ENCODE measurements around the gene RASSF4.

DNA sequence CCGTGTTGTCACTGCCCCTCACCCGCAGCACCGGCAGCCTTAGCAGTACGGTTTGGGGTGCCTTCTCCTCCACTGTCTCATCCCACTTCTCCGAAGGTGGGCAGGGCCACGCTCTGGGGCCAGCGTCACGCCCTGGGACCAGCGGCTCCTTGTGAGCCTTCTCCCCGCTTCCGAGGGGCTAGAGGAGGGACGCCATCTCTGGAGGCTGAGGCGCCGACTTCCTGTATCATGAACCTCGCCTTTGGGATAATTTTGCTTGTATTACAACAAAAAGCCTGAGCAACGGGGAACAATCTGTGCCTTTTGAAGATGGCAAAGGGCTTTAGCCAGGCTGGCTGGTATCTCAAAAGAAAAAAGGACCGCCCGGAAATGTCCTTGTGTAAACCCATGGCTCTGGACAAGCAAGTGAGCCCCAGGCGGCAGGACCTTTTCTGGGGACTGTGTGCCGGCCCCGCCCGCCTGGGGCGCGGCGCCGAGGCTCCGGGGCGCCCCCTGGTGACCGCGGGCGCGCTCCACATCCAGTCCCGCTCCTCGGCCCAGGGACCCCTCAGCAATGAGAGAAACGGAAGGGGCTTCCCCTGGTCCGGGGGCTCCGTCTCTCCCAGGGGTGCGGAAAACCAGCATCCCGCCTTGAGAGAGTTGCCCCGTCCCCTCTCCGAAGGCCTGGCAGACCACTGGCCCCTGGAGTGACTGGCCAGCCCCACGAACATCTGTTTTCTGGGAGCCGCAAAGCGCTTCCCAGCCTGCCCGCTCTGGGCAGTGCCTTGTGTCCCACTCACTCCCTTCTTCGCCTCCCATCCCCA, 15.2 kb downstream of the RASSF4 start:
- TF ChIP-seq, protein P1, sequence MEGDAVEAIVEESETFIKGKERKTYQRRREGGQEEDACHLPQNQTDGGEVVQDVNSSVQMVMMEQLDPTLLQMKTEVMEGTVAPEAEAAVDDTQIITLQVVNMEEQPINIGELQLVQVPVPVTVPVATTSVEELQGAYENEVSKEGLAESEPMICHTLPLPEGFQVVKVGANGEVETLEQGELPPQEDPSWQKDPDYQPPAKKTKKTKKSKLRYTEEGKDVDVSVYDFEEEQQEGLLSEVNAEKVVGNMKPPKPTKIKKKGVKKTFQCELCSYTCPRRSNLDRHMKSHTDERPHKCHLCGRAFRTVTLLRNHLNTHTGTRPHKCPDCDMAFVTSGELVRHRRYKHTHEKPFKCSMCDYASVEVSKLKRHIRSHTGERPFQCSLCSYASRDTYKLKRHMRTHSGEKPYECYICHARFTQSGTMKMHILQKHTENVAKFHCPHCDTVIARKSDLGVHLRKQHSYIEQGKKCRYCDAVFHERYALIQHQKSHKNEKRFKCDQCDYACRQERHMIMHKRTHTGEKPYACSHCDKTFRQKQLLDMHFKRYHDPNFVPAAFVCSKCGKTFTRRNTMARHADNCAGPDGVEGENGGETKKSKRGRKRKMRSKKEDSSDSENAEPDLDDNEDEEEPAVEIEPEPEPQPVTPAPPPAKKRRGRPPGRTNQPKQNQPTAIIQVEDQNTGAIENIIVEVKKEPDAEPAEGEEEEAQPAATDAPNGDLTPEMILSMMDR (IDR thresholded peaks at IDR 0.05 in 2 of 3, conservative IDR thresholded peaks at IDR 0.05 in 1 of 3; ENCODE audit: borderline replicate concordance in 1 of 3, insufficient read depth in 1 of 3, low read depth in 2 of 3, low read length in 2 of 3): peak; percentile 68 to 96 (median 83)
- no peak for TF ChIP-seq EZH2phosphoT487 (IDR thresholded peaks at IDR 0.05; ENCODE audit: borderline replicate concordance)
- peak; percentile 46; the same call in 1 of the 2 replicates for TF ChIP-seq POLR2AphosphoS5 (IDR thresholded peaks at IDR 0.05; ENCODE audit: low read depth, low read length)
